Gastroesophageal sphincter (tissue), 4 donors: Measurements from ENCODE around the gene SMAD6. TPM values are rescaled to one million over a fixed set of nuclear protein-coding genes. Genes with fewer than 3 reads are reported as not detected.
A peak's percentile ranks its signal among the peaks of the same experiment; 100 is the strongest.

Source experiments
- ATAC-seq: fragments of 150-250 bp; one replicate; pipeline ENCODE4 v1.9.1; 2016; ENCODE audit warnings: mild to moderate bottlenecking, moderate library complexity
- H3K27ac ChIP-seq, 4 donors: fragments of 200-600 bp; sonication (generic) in 3 of 4; 1 replicate in 3 of 4; 2 replicates in 1 of 4; pipeline ENCODE4 v1.5.1; 2016 to 2019
- H3K27me3 ChIP-seq: fragments of 200-600 bp; sonication (generic); one replicate; pipeline ENCODE4 v1.5.1; 2019
- H3K36me3 ChIP-seq, 2 donors: fragments of 200-600 bp; sonication (generic); one replicate each; pipeline ENCODE4 v1.5.1; 2019; ENCODE audit warnings: control low read depth in 1 of 2
- H3K4me1 ChIP-seq, 3 donors: fragments of 200-600 bp; sonication (generic); 1 replicate in 2 of 3; 2 replicates in 1 of 3; pipeline ENCODE4 v1.5.1; 2016 to 2019; ENCODE audit warnings: control low read depth in 2 of 3
- H3K4me3 ChIP-seq, 2 donors: fragments of 200-600 bp; sonication (generic); one replicate each; pipeline ENCODE4 v1.5.1; 2019; ENCODE audit warnings: mild to moderate bottlenecking in 1 of 2, moderate library complexity in 1 of 2
- H3K9me3 ChIP-seq, 3 donors: fragments of 200-600 bp; sonication (generic); one replicate each; pipeline ENCODE4 v1.5.1; 2017 to 2019; ENCODE audit warnings: control low read depth in 2 of 3
- EP300 ChIP-seq: sonication (generic); formaldehyde crosslinking; IDR thresholded peaks from one replicate; pipeline ENCODE4 v1.6.1; 2017; ENCODE audit warnings: antibody characterized with exemption, mild to moderate bottlenecking
- POLR2A ChIP-seq, 2 donors: fragments of 450-650 bp; IDR thresholded peaks; one replicate each; pipeline ENCODE4 v1.6.1; 2017; ENCODE audit warnings: antibody characterized with exemption in 2 of 2, mild to moderate bottlenecking in 2 of 2, moderate library complexity in 1 of 2
- POLR2AphosphoS5 ChIP-seq: sonication (generic); formaldehyde crosslinking; IDR thresholded peaks from one replicate; pipeline ENCODE4 v1.6.1; 2017; ENCODE audit warnings: antibody characterized with exemption
- WGBS, 2 donors: methylation state at CpG; one replicate each; pipeline ENCODE4 v1.1.5; 2018; ENCODE audit warnings: low coverage in 1 of 2; 5-methylcytosine and 5-hydroxymethylcytosine counted together
- total RNA-seq, 4 donors: library from RNA; depleted of rRNA; stranded (reverse); fragments of >200 nt; gene quantifications; one replicate each; pipeline ENCODE4 v1.1.0, GENCODE V29; 2016
- TF ChIP-seq, protein P1 (sequence below), 4 experiments: fragments of 200-600 bp in 2 of 4; fragments of 450-650 bp in 2 of 4; sonication (generic) in 1 of 4; IDR thresholded peaks; one replicate each; pipeline ENCODE4 v1.5.1; 2017 to 2019; ENCODE audit warnings: antibody characterized with exemption in 4 of 4, mild to moderate bottlenecking in 2 of 4, moderate library complexity in 2 of 4

Gene SMAD6
- total RNA-seq, 4 donors from 2014 or later, result 9.9 to 11.2 (median 10.9) TPM

GRCh38 chr15:66801266-66801665, 99.2 kb downstream of the SMAD6 start:
- Histone ChIP-seq H3K27ac (peak overlapping the region in 1 of 4 donors; percentile 33), H3K9me3 (no peaks in the 10 kb centered on the region), H3K4me1 (peaks cover 0 to 34% (median 24%) of the 10 kb centered on the region in 3 donors), H3K4me3 (no peak overlapping the region), H3K36me3 (no peaks in the 10 kb centered on the region), H3K27me3 (no peaks in the 10 kb centered on the region)
- WGBS, 2 donors, result 65 to 72% methylated on average over 3 of the region's 3 CpGs
- no peak for ATAC-seq
- TF ChIP-seq POLR2A (IDR thresholded peaks at IDR 0.05) (no peak), EP300 (no peak), POLR2AphosphoS5 (no peak)
- TF ChIP-seq, protein P1, sequence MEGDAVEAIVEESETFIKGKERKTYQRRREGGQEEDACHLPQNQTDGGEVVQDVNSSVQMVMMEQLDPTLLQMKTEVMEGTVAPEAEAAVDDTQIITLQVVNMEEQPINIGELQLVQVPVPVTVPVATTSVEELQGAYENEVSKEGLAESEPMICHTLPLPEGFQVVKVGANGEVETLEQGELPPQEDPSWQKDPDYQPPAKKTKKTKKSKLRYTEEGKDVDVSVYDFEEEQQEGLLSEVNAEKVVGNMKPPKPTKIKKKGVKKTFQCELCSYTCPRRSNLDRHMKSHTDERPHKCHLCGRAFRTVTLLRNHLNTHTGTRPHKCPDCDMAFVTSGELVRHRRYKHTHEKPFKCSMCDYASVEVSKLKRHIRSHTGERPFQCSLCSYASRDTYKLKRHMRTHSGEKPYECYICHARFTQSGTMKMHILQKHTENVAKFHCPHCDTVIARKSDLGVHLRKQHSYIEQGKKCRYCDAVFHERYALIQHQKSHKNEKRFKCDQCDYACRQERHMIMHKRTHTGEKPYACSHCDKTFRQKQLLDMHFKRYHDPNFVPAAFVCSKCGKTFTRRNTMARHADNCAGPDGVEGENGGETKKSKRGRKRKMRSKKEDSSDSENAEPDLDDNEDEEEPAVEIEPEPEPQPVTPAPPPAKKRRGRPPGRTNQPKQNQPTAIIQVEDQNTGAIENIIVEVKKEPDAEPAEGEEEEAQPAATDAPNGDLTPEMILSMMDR (IDR thresholded peaks at IDR 0.05), result no peak

DNA sequence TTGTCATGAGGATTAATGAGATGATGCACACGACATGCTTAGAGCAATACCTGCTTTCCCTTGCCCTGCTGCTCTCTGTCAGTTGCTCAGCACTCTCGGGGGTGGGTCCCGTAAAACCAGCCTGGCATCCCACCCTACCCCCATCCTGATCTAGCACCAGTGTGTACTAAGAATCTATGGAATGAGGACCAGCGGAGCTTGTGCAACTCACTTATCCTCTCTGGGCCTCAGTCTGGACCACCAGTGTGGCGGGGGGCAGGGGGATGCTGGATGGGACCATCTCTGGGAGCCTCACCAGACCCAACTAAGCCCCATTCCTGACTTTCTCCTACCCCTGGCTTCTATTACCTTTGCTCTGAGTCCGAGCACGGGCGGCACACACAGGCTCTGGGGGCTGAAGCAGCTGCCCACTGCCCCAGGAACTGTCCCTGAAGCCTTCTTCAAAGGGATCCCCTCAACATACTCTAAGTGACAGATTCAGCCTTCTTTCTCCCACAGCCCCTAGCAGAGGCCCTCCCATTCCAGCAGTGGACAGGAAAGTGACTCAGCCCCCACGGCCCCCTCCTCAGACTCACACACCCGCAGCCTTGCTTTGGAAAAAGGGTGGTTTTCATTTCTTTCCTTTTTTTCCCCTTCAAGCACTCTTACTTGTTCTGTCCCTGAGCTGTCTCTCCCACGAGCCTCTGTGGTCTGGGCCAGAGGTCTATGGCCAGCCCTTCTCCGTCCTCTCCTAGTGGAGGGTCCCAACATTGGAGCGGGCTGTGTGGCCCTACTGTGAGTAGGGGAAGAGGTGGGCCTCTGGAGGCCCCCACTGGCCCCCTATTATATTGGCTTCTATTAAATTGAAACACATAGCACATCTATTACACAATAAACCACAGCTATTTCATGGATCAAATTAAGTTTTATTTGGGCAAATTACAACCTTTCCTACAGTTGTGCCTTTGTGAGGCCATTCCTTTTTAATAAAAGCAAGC, 100.3 kb downstream of the SMAD6 start:
- Histone ChIP-seq H3K4me1 (peaks cover 0 to 34% (median 24%) of the 10 kb centered on the region in 3 donors), H3K36me3 (no peaks in the 10 kb centered on the region), H3K27ac (peak overlapping the region in 3 of 4 donors; percentile 71 to 79 (median 77)), H3K4me3 (no peak overlapping the region), H3K27me3 (no peaks in the 10 kb centered on the region), H3K9me3 (no peaks in the 10 kb centered on the region)
- TF ChIP-seq POLR2AphosphoS5 (no peak), POLR2A (IDR thresholded peaks at IDR 0.05) (no peak)
- ATAC-seq, result peak; percentile 35
- WGBS, 2 donors, result 59 to 74% methylated on average over 5 to 8 of the region's 13 CpGs

GRCh38 chr15:66803182-66803729, 101.2 kb downstream of the SMAD6 start:
- Histone ChIP-seq H3K4me3 (no peak overlapping the region), H3K27me3 (no peaks in the 10 kb centered on the region), H3K4me1 (peaks cover 0 to 34% (median 24%) of the 10 kb centered on the region in 3 donors), H3K36me3 (no peaks in the 10 kb centered on the region), H3K27ac (peak overlapping the region in 3 of 4 donors; percentile 71 to 79 (median 77)), H3K9me3 (no peaks in the 10 kb centered on the region)
- TF ChIP-seq EP300 (no peak), POLR2AphosphoS5 (peak; percentile 89)
- TF ChIP-seq, protein P1 (IDR thresholded peaks at IDR 0.05), result peak in 1 of 4 experiments; percentile 8
- WGBS, 2 donors, result 100% methylated on average over 1 of the region's 12 CpGs; no CpG with 5 or more reads in 1 of the 2 donors
- ATAC-seq, result peak; percentile 99

DNA sequence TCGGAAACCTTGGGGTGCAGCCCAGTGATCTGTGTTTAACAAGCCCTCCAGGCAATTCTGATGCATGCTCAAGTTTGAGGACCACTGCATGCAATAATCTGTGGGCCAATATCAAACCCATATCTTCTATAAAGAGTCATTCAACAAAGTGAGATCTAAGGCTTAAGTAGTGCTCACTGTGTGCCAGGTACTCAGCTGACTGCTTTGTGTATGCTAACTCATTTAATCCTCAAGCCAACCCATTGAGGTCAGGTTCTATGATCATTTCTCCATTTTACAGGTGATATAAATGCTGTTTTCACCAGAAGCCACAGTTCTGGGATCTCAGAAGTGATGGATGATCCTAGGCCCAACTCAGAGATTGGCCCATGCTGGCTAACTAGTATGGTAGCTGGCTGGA, 101.7 kb downstream of the SMAD6 start:
- no peaks in the 10 kb centered on the region for H3K36me3 ChIP-seq
- H3K4me1 ChIP-seq, result peaks cover 0 to 34% (median 24%) of the 10 kb centered on the region in 3 donors
- no peak for ATAC-seq
- no CpG with 5 or more reads among the region's 1 CpG for WGBS, 2 donors
- peak overlapping the region in 3 of 4 donors; percentile 71 to 79 (median 77) for H3K27ac ChIP-seq
- TF ChIP-seq POLR2A (IDR thresholded peaks at IDR 0.05) (no peak), POLR2AphosphoS5 (no peak), EP300 (no peak)
- TF ChIP-seq, protein P1 (IDR thresholded peaks at IDR 0.05), result no peak
- no peak overlapping the region for H3K4me3 ChIP-seq
- no peaks in the 10 kb centered on the region for H3K9me3 ChIP-seq
- H3K27me3 ChIP-seq, result no peaks in the 10 kb centered on the region

DNA sequence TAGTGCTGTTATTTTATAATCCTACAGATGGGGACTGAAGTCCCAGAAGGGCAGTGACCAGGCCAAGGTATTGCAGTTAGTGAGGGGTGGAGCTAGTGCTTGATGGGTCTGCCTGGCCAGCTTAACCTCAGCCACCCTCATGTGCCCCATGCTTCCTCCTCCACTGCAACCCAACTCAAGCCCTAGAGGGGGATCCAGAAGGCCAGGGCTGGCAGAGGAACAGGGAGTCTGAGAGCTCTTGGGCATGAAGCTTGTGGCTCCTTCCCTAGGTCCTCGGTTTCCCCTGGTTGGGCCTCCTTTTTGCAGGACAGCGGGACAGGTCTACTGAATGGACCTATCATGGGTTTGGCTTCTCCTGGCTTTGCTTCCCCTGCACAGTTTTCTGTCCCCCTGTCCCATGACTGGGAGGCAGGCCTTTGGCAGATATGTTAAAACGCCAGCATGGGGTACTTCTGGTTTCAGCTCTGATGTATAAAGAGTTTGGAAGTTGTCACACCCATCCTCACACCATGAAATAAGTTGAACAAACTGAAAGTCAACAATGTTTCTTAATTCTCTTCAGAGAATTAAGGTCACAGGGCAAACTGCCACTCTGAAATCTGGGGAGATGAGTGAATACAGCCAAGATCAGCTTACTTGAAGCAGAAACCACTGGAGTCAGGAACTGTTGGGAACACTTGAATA, 103.3 kb downstream of the SMAD6 start:
- no peaks in the 10 kb centered on the region for H3K36me3 ChIP-seq
- H3K4me1 ChIP-seq, result peaks cover 0 to 34% (median 24%) of the 10 kb centered on the region in 3 donors
- H3K4me3 ChIP-seq, result no peak overlapping the region
- WGBS, 2 donors, result 40% methylated on average over 1 of the region's 3 CpGs; no CpG with 5 or more reads in 1 of the 2 donors
- no peaks in the 10 kb centered on the region for H3K27me3 ChIP-seq
- peak overlapping the region in 1 of 4 donors; percentile 7 for H3K27ac ChIP-seq
- no peaks in the 10 kb centered on the region for H3K9me3 ChIP-seq
- TF ChIP-seq POLR2A (IDR thresholded peaks at IDR 0.05), result no peak
- TF ChIP-seq, protein P1 (IDR thresholded peaks at IDR 0.05), result no peak
- no peak for ATAC-seq
